ENCODE data around the gene NLGN1.

NLGN1 gene

DNA sequence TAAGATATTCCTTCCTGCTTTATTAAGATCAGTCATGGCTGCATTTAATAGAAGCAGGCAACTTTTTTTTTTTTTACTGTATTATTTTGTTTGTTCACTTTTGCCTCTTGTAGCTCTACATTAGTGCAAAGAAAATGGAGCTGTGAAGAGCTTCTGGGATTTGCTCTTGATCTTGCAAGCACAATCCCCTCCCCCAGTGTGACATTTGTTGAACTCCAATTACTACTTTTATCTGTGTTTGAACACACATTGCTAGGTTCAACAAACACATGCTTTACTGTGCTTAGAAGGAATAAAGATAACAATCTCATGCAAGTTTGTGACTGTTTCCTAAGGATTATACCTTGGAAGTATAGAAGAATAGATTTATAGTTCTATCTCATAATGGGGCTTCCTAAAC lies 648.8 kb downstream of the NLGN1 start:
- no peak overlapping the region for H3K4me3 ChIP-seq
- H3K27ac ChIP-seq = no peak overlapping the region
- H4K20me1 ChIP-seq = no peaks in the 10 kb centered on the region
- TF ChIP-seq Cebpa-rat (IDR thresholded peaks at IDR 0.05) = no peak
- 0 out of 2 replicates have a peak, but pooled peaks cover 7% of the 10 kb centered on the region for H3K9me3 ChIP-seq
- H3K36me3 ChIP-seq = no peaks in the 10 kb centered on the region
- no peak overlapping the region for H3K4me2 ChIP-seq
- no peak overlapping the region for H3K9ac ChIP-seq
- no peaks in the 10 kb centered on the region for H3K27me3 ChIP-seq
- no peaks in the 10 kb centered on the region for H3K4me1 ChIP-seq

DNA sequence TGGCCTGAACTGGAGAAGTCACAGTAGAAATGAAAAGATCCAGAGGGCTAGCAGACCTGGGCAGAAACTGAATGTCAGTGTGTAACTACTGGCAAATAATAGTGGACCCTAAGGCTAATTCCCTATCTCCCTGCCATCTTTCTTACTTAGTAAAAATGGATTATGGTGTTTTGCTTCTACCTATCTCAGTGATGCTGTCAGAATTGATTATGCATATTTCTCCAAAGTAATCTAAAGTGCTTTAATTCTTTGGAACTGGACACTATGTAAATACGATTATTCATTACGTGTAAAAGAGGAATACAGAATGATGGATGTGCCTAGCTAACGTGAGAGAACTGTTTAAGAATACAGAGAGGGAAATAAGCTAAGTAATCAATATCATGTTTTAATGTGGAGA lies 651.9 kb downstream of the NLGN1 start:
- Histone ChIP-seq H3K27ac (no peak overlapping the region), H3K4me2 (no peak overlapping the region), H3K36me3 (no peaks in the 10 kb centered on the region), H3K9ac (no peak overlapping the region), H3K4me3 (no peak overlapping the region), H3K4me1 (no peaks in the 10 kb centered on the region), H4K20me1 (no peaks in the 10 kb centered on the region), H3K27me3 (no peaks in the 10 kb centered on the region), H3K9me3 (0 out of 2 replicates have a peak, but pooled peaks cover 7% of the 10 kb centered on the region)
- no peak for TF ChIP-seq Cebpa-rat (IDR thresholded peaks at IDR 0.05)

DNA sequence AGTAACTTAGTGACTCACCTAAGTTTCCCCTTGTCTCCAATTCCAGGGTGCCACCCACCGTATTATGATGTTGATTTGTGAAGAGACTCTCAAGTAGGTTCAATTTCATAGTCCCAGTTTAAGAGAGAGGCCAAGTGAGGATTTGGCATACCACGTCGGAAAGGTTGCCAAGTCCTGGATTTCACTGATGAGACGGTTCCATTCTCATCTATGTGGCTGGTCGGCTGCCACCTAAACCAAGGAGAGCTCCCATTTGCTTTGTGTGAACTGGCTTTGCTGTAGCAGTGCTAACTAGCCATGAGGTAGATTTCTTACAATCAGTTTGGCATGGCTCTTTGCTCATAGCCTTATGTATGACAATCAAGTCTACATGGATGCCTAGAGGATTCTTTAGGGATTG lies 653.6 kb downstream of the NLGN1 start:
- no peak overlapping the region for H3K4me3 ChIP-seq
- no peaks in the 10 kb centered on the region for H3K36me3 ChIP-seq
- no peak overlapping the region for H3K27ac ChIP-seq
- no peak for TF ChIP-seq Cebpa-rat (IDR thresholded peaks at IDR 0.05)
- no peaks in the 10 kb centered on the region for H3K4me1 ChIP-seq
- no peaks in the 10 kb centered on the region for H3K27me3 ChIP-seq
- no peaks in the 10 kb centered on the region for H4K20me1 ChIP-seq
- no peak overlapping the region for H3K4me2 ChIP-seq
- no peaks in the 10 kb centered on the region for H3K9me3 ChIP-seq
- no peak overlapping the region for H3K9ac ChIP-seq

DNA sequence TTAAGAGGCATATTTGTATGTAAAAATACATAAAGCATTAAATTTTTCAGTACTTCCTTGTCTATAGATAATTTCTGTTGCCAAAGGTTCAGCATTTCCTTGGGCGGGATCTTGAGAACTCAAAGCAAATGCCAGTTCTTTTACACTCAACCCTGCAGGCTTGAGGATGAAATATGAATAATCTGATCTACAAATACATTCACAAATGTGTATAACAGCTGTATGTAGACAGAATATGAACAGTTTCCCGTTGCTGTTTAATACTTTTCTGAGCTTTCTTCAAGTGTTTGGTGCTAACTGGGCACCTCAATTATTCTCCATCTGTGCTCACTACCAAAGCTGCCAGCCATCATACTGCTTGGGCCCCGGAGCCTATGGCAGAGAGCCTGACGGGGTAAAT lies 661.3 kb downstream of the NLGN1 start:
- no peak overlapping the region for H3K27ac ChIP-seq
- H3K4me1 ChIP-seq = no peaks in the 10 kb centered on the region
- H3K4me3 ChIP-seq = no peak overlapping the region
- H3K27me3 ChIP-seq = no peaks in the 10 kb centered on the region
- no peaks in the 10 kb centered on the region for H3K36me3 ChIP-seq
- H4K20me1 ChIP-seq = no peaks in the 10 kb centered on the region
- TF ChIP-seq Cebpa-rat (IDR thresholded peaks at IDR 0.05) = no peak
- H3K9me3 ChIP-seq = no peaks in the 10 kb centered on the region
- H3K9ac ChIP-seq = no peak overlapping the region
- H3K4me2 ChIP-seq = no peak overlapping the region

DNA sequence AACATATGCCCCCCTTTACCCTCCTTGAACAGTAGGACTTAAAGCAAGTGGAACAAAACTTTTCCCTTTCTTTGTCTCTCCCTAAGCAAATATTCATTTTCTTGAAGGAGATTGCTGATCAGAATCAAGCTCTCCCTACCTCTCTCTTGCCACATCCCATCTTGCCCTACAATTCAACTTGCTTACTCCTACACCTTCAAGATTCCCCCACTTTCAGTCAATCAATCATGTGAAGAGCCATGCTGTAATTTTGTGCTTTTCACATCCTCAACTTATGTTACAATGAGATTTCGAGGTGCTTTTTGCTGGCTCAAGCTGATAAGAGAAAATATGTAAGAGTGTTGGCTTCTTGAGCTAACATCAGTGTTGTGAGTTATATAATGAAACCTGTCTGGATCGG lies 662.9 kb downstream of the NLGN1 start:
- Histone ChIP-seq H3K9ac (no peak overlapping the region), H4K20me1 (no peaks in the 10 kb centered on the region), H3K9me3 (no peaks in the 10 kb centered on the region), H3K4me3 (no peak overlapping the region), H3K4me1 (no peaks in the 10 kb centered on the region), H3K36me3 (no peaks in the 10 kb centered on the region), H3K4me2 (no peak overlapping the region), H3K27me3 (no peaks in the 10 kb centered on the region), H3K27ac (no peak overlapping the region)
- TF ChIP-seq Cebpa-rat (IDR thresholded peaks at IDR 0.05) = no peak

DNA sequence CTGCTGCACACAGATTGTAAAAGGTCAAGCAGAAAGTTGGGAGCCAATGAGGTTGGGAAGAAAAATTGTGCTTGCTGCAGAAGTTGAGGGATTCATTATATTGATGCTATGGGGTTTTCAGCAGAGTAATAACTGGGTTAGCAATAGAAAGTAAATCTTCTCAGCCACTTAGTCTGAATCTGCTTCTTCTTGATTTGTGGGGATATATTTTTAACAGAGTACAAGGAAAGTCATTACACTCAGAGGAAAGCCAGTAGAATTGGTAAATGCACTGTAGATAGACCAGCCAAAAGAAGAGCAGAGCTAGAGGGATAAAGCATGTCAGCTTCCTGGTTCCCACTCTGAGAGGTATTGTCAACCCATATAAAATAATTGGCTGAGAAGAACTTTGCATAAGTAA lies 663.6 kb downstream of the NLGN1 start:
- H3K36me3 ChIP-seq = no peaks in the 10 kb centered on the region
- no peaks in the 10 kb centered on the region for H3K27me3 ChIP-seq
- H3K9ac ChIP-seq = no peak overlapping the region
- H3K27ac ChIP-seq = no peak overlapping the region
- 0 out of 2 replicates have a peak, but pooled peaks cover 2% of the 10 kb centered on the region for H3K4me1 ChIP-seq
- H3K4me3 ChIP-seq = no peak overlapping the region
- no peak overlapping the region for H3K4me2 ChIP-seq
- H3K9me3 ChIP-seq = no peaks in the 10 kb centered on the region
- no peak for TF ChIP-seq Cebpa-rat (IDR thresholded peaks at IDR 0.05)
- no peaks in the 10 kb centered on the region for H4K20me1 ChIP-seq

DNA sequence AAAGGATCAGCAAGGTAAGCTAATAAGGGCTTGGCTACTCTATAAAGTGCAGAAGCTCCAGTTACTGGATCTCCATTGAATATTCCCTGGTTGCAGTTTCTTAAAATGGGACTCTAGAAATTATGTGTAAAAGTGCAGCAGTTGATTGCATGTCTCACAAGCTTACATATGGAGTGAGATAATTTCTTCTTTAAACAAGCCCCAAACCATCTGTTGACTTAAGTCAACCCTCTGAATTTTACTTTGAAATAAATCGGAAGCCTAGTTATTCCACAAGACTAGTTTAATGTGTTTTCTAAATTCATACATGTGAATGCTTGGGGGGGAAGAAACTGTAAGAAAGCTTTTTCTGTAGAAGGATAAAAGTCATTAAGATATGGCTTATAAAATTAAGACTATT lies 664.2 kb downstream of the NLGN1 start:
- Histone ChIP-seq H3K27ac (no peak overlapping the region), H3K36me3 (no peaks in the 10 kb centered on the region), H3K9me3 (no peaks in the 10 kb centered on the region), H3K4me1 (peaks cover 7% of the 10 kb centered on the region; the same call in 1 of the 2 replicates), H3K4me2 (no peak overlapping the region), H3K4me3 (no peak overlapping the region), H3K9ac (no peak overlapping the region), H4K20me1 (no peaks in the 10 kb centered on the region), H3K27me3 (no peaks in the 10 kb centered on the region)
- no peak for TF ChIP-seq Cebpa-rat (IDR thresholded peaks at IDR 0.05)

DNA sequence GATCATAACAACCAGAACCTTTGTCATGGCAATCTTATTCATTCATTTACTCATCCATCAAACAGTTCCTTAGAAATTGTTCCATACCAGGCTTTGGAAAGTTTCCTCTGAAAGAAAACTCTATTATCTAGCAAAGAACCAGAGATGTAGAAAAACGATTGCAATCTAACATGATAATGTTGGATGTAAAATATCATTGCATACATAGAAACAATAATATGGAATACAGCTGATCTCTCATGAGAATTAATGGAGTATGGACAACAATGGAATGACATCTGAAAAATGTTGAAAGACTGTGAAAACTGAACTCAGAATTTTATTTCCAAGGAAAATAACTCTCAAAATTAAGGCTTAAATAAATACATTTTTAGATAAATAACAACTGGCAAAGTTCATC lies 665.4 kb downstream of the NLGN1 start:
- Histone ChIP-seq H3K36me3 (no peaks in the 10 kb centered on the region), H3K9me3 (no peaks in the 10 kb centered on the region), H3K27ac (no peak overlapping the region), H3K27me3 (no peaks in the 10 kb centered on the region), H3K4me3 (no peak overlapping the region), H3K4me1 (peaks cover 7% of the 10 kb centered on the region; the same call in 1 of the 2 replicates), H3K4me2 (no peak overlapping the region), H3K9ac (no peak overlapping the region), H4K20me1 (no peaks in the 10 kb centered on the region)
- TF ChIP-seq Cebpa-rat (IDR thresholded peaks at IDR 0.05) = no peak

DNA sequence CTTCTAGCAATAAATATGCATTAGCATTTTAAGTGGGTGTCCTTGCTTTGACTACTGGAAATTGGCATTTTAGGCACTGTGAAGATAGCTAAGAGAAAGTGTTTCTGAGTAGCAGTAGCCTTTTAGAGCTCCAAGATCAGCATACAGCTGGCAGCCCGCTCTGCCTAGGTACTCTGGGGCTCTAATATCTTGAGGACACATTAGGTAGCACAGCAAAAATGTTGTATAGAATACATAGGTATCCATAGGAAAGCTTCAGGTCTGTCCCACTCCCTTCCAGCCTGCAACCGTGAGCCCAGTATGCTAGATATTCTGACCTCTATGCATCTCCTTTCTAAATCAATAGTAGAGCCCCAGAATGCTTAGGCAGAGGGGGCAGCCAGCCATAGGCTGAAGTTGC lies 670.5 kb downstream of the NLGN1 start:
- Histone ChIP-seq H3K4me2 (no peak overlapping the region), H3K4me1 (peaks cover 7% of the 10 kb centered on the region; the same call in 1 of the 2 replicates)

DNA sequence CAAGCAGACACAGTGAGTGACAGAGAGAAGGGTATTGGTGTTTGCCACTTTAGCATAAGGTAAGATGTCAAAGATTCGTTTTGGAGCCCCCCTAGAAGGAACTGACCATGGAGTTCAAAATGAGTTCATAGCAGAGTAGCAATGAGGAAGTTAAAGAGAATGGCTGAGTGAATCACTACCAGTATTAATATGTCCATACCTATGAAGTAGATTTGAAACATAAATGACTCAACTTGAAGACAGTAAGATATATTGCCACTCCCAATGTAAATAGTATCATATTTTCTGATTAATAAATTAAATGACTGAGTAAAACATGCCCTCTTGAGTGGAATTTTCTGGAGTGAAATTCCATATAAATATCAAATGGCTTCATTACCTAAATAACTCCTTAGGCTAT lies 675.1 kb downstream of the NLGN1 start:
- H3K27ac ChIP-seq = no peak overlapping the region
- H3K9me3 ChIP-seq = no peaks in the 10 kb centered on the region
- no peaks in the 10 kb centered on the region for H3K36me3 ChIP-seq
- no peaks in the 10 kb centered on the region for H3K27me3 ChIP-seq
- no peak overlapping the region for H3K9ac ChIP-seq
- no peak overlapping the region for H3K4me2 ChIP-seq
- H3K4me1 ChIP-seq = no peaks in the 10 kb centered on the region
- TF ChIP-seq Cebpa-rat (IDR thresholded peaks at IDR 0.05) = no peak
- H4K20me1 ChIP-seq = no peaks in the 10 kb centered on the region
- H3K4me3 ChIP-seq = no peak overlapping the region

More for the DNA sequence above, 670.5 kb downstream of the NLGN1 start:
- Histone ChIP-seq H4K20me1 (no peaks in the 10 kb centered on the region), H3K4me3 (no peak overlapping the region), H3K9me3 (no peaks in the 10 kb centered on the region), H3K9ac (no peak overlapping the region), H3K27ac (no peak overlapping the region), H3K36me3 (no peaks in the 10 kb centered on the region), H3K27me3 (no peaks in the 10 kb centered on the region)
- no peak for TF ChIP-seq Cebpa-rat (IDR thresholded peaks at IDR 0.05)

DNA sequence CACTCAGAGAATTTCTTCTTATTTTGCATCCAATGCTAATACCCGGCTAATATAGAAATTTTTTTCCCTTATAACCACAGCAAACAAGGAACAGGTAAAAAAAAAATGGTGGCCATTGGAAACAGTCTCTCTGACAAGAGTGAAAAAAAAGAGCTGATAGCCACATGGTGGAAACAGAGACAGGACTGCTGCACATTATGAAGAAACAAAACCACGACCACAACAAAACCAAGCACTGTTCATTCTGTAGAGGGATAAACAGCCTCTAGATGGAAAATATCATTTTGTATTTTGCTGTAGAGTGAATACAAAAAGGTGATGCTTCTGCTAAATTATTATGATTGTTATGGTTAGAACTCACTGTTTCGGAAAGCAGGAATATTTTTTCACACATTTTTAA lies 686.2 kb downstream of the NLGN1 start:
- H3K27me3 ChIP-seq = no peaks in the 10 kb centered on the region
- no peak overlapping the region for H3K9ac ChIP-seq
- H3K36me3 ChIP-seq = no peaks in the 10 kb centered on the region
- no peak overlapping the region for H3K4me3 ChIP-seq
- H3K9me3 ChIP-seq = no peaks in the 10 kb centered on the region
- H3K27ac ChIP-seq = no peak overlapping the region
- H3K4me1 ChIP-seq = no peaks in the 10 kb centered on the region
- H4K20me1 ChIP-seq = no peaks in the 10 kb centered on the region
- H3K4me2 ChIP-seq = no peak overlapping the region
- no peak for TF ChIP-seq Cebpa-rat (IDR thresholded peaks at IDR 0.05)

Measured in BLaER1 (cell line).